HCT116 (cell line): ENCODE data around the gene YAP1. TPM values are rescaled to one million over a fixed set of nuclear protein-coding genes. Genes with fewer than 3 reads are reported as not detected.
A peak's percentile ranks its signal among the peaks of the same experiment; 100 is the strongest.

Source experiments
- ATAC-seq: fragments of 200-7000 bp; cut with Tn5 transposase; 2 replicates; pipeline ENCODE4 v1.9.1; 2020; ENCODE audit warnings: mild to moderate bottlenecking, moderate library complexity
- BruUV-seq: library from RNA; stranded (reverse); fragments of 400-500 nt; replicated peaks from 2 replicates; lab custom pipeline; 2021; lab: Mats Ljungman, UMichigan
- CTCF ChIA-PET: fragments of 300-600 bp; sonication (Branson Sonifier 250); formaldehyde crosslinking; loops from one replicate; lab custom pipeline; 2021; ENCODE audit warnings: antibody characterized with exemption; lab: Charles Lee
- POLR2A ChIA-PET: fragments of 300-600, 350-600 bp; sonication (Branson Sonifier 250); formaldehyde crosslinking; loops from one replicate; lab custom pipeline; 2021; ENCODE audit warnings: antibody characterized with exemption; lab: Charles Lee
- RAD21 ChIA-PET, 2 experiments: fragments of 300-600 bp; sonication (Branson Sonifier 250); formaldehyde crosslinking; loops; one replicate each; lab custom pipeline; 2023; ENCODE audit warnings: low total read pairs in 2 of 2; ENCODE audit not compliant: uncharacterized antibody in 2 of 2, unreplicated experiment in 2 of 2, low non-redundant PET in 1 of 2; lab: Charles Lee
- DNase-seq: peaks from one replicate; pipeline ENCODE4 v3.0.0-alpha.2; 2010; ENCODE audit warnings: low read depth, low spot score
- H2AFZ ChIP-seq: fragments of 200-600 bp; shearing (Covaris generic), sonication (generic); 2 replicates; pipeline ENCODE4 v1.6.1; 2017; ENCODE audit warnings: low read depth, mixed run types, mixed read lengths, antibody characterized with exemption, low read length; ENCODE audit not compliant: poor library complexity, severe bottlenecking
- H3K27ac ChIP-seq: 2 replicates; pipeline ENCODE4 v1.5.1; 2012; ENCODE audit warnings: low read depth, low read length
- H3K27me3 ChIP-seq: fragments of 200-600 bp; sonication (generic); 2 replicates; pipeline ENCODE4 v1.6.1; 2016; ENCODE audit warnings: mixed run types, low read length, mixed read lengths; ENCODE audit not compliant: insufficient read depth
- H3K36me3 ChIP-seq, 2 experiments: fragments of 200-500 bp in 1 of 2; fragments of 200-600 bp in 1 of 2; sonication (Bioruptor generic) in 1 of 2; sonication (generic) in 1 of 2; 2 replicates each; pipeline versions ENCODE4 v1.5.1 to v1.6.1; 2014 to 2016; ENCODE audit warnings: low read length in 2 of 2, inconsistent platforms in 1 of 2, mixed read lengths in 1 of 2, mixed run types in 1 of 2; ENCODE audit not compliant: insufficient read depth in 2 of 2, control insufficient read depth in 1 of 2
- H3K4me1 ChIP-seq, 2 experiments: fragments of 200-600 bp in 1 of 2; sonication (generic) in 1 of 2; 2 replicates each; pipeline versions ENCODE4 v1.5.1 to v1.6.1; 2012 to 2017; ENCODE audit warnings: low read length in 2 of 2, inconsistent platforms in 1 of 2, mild to moderate bottlenecking in 1 of 2, mixed read lengths in 1 of 2, mixed run types in 1 of 2, moderate library complexity in 1 of 2; ENCODE audit not compliant: insufficient read depth in 2 of 2, control insufficient read depth in 1 of 2
- H3K4me2 ChIP-seq: fragments of 200-600 bp; sonication (generic); 2 replicates; pipeline ENCODE4 v1.6.1; 2017; ENCODE audit warnings: mixed run types, low read length, mixed read lengths
- H3K4me3 ChIP-seq, 2 experiments: fragments of 200-600 bp in 1 of 2; sonication (generic) in 1 of 2; replicated peaks in 1 of 2; 2 replicates each; pipeline ENCODE4 v1.5.1; 2011 to 2016; ENCODE audit warnings: low read length in 2 of 2, control low read depth in 1 of 2, low read depth in 1 of 2, mild to moderate bottlenecking in 1 of 2, mixed read lengths in 1 of 2, mixed run types in 1 of 2
- H3K79me2 ChIP-seq: fragments of 200-600 bp; sonication (generic); 2 replicates; pipeline ENCODE4 v1.6.1; 2017; ENCODE audit warnings: mild to moderate bottlenecking, mixed run types, low read length, moderate library complexity, mixed read lengths; ENCODE audit not compliant: insufficient read depth
- H3K9ac ChIP-seq: fragments of 200-600 bp; sonication (generic); 2 replicates; pipeline ENCODE4 v1.6.1; 2016; ENCODE audit warnings: low read length, mixed read lengths
- H3K9me2 ChIP-seq: fragments of 200-600 bp; sonication (generic), shearing (Covaris generic); 2 replicates; pipeline ENCODE4 v1.6.1; 2017; ENCODE audit warnings: mixed run types, mild to moderate bottlenecking, moderate library complexity; ENCODE audit not compliant: insufficient read depth
- H3K9me3 ChIP-seq, 2 experiments: fragments of 200-500 bp in 1 of 2; fragments of 200-600 bp in 1 of 2; sonication (Bioruptor generic) in 1 of 2; sonication (generic) in 1 of 2; 2 replicates each; pipeline ENCODE4 v1.6.1; 2014 to 2017; ENCODE audit warnings: low read length in 2 of 2, mixed read lengths in 2 of 2, inconsistent platforms in 1 of 2, low read depth in 1 of 2, mild to moderate bottlenecking in 1 of 2, mixed run types in 1 of 2, moderate library complexity in 1 of 2; ENCODE audit not compliant: control insufficient read depth in 1 of 2, insufficient read depth in 1 of 2
- H4K20me1 ChIP-seq: fragments of 200-600 bp; sonication (generic), shearing (Covaris generic); 2 replicates; pipeline ENCODE4 v1.6.1; 2017; ENCODE audit warnings: mixed run types, mild to moderate bottlenecking, moderate library complexity; ENCODE audit not compliant: insufficient read depth
- EZH2 ChIP-seq: fragments of 200-600 bp; sonication (generic); IDR thresholded peaks from 2 replicates; pipeline ENCODE4 v1.6.1; 2017; ENCODE audit warnings: antibody characterized with exemption, mixed run types
- EZH2phosphoT487 ChIP-seq: fragments of 200-600 bp; IDR thresholded peaks from 2 replicates; pipeline ENCODE4 v1.6.1; 2018; ENCODE audit warnings: antibody characterized with exemption, borderline replicate concordance
- FOSL1 ChIP-seq: IDR thresholded peaks from 2 replicates; pipeline ENCODE4 v1.6.1; 2012; ENCODE audit warnings: low read depth
- JUND ChIP-seq: IDR thresholded peaks from 2 replicates; pipeline ENCODE4 v1.6.1; 2012
- POLR2A ChIP-seq: IDR thresholded peaks from 2 replicates; pipeline ENCODE4 v1.7.0; 2011; ENCODE audit warnings: borderline replicate concordance; ENCODE audit not compliant: insufficient read depth, insufficient read length; ENCODE audit errors: extremely low read depth
- RAD21 ChIP-seq: IDR thresholded peaks from 2 replicates; pipeline ENCODE4 v1.6.1; 2012; ENCODE audit warnings: low read depth, mild to moderate bottlenecking
- SRF ChIP-seq: IDR thresholded peaks from 2 replicates; pipeline ENCODE4 v1.6.1; 2012; ENCODE audit warnings: low read depth
- YY1 ChIP-seq: IDR thresholded peaks from 2 replicates; pipeline ENCODE4 v1.6.1; 2011; ENCODE audit warnings: low read length, low read depth, moderate library complexity, mild to moderate bottlenecking; ENCODE audit not compliant: insufficient replicate concordance; ENCODE audit errors: extremely low read depth
- intact Hi-C: fragments of 100-400 bp; cut with micrococcal nuclease; formaldehyde crosslinking; loops from 2 replicates; pipeline ENCODE4 v1.10.0; 2022
- total RNA-seq: library from RNA; stranded (reverse); gene quantifications from one replicate; pipeline ENCODE4 v1.2.1, GENCODE V29; 2021; ENCODE audit not compliant: unreplicated experiment

The YAP1 gene
- total RNA-seq, 1 experiment from 2014 or later: 88.6 TPM

GRCh38 chr11:102142333-102142732 lies 32.1 kb downstream of the YAP1 start (continued):
- TF ChIP-seq POLR2A (no peak), EZH2 (no peak)

GRCh38 chr11:102143867-102144266 lies 33.6 kb downstream of the YAP1 start:
- H3K4me1 ChIP-seq: peaks cover 21 to 32% of the 10 kb centered on the region in 2 experiments
- RAD21 ChIA-PET: no interaction called here
- H3K27ac ChIP-seq: no peak overlapping the region
- peaks cover 100% of the 10 kb centered on the region for H3K79me2 ChIP-seq
- H3K27me3 ChIP-seq: no peaks in the 10 kb centered on the region
- H2AFZ ChIP-seq: no peak overlapping the region
- no TSS peak for BruUV-seq
- H3K9me3 ChIP-seq: no peaks in the 10 kb centered on the region
- CTCF ChIA-PET: no interaction called here
- POLR2A ChIA-PET: no interaction called here
- no peak overlapping the region for H3K4me3 ChIP-seq
- no peaks in the 10 kb centered on the region for H3K9me2 ChIP-seq
- no peaks in the 10 kb centered on the region for H3K36me3 ChIP-seq
- no peak for ATAC-seq
- no peak for TF ChIP-seq FOSL1
- TF ChIP-seq JUND: no peak
- TF ChIP-seq SRF: no peak
- no peak for TF ChIP-seq YY1
- no peak for TF ChIP-seq EZH2phosphoT487
- no peak for TF ChIP-seq RAD21
- H4K20me1 ChIP-seq: peaks cover 17% of the 10 kb centered on the region; the same call in 1 of the 2 replicates
- peak overlapping the region; percentile 2; the same call in 1 of the 2 replicates for H3K4me2 ChIP-seq
- H3K9ac ChIP-seq: no peak overlapping the region
- intact Hi-C loops: no loop called here
- no peak for DNase-seq
